IMR-90 (cell line): Measurements from ENCODE around the gene ANKRD1. TPM values are rescaled to one million over a fixed set of nuclear protein-coding genes. Genes with fewer than 3 reads are reported as not detected.

Experiments used
- ATAC-seq: fragments of 200-7000 bp; cut with Tn5 transposase; 2 replicates; pipeline ENCODE4 v1.9.1; 2020; ENCODE audit warnings: low read depth, mild to moderate bottlenecking, moderate library complexity
- BruUV-seq: library from RNA; stranded (reverse); fragments of 400-500 nt; replicated peaks from 2 replicates; lab custom pipeline; 2021; lab: Mats Ljungman, UMichigan
- CTCF ChIA-PET: fragments of 300-600 bp; formaldehyde crosslinking; extraction: SDS; loops from one replicate; lab custom pipeline; 2021; ENCODE audit warnings: antibody characterized with exemption; lab: Yijun Ruan, JAX
- POLR2A ChIA-PET: fragments of 300-600 bp; sonication (Branson Sonifier 250); formaldehyde crosslinking; loops from one replicate; lab custom pipeline; 2022; ENCODE audit warnings: antibody characterized with exemption; ENCODE audit not compliant: unreplicated experiment; lab: Charles Lee
- DNase-seq: peaks from one replicate; pipeline ENCODE4 v3.0.0; 2013
- H2AFZ ChIP-seq: replicated peaks from 2 replicates; pipeline ENCODE3; 2013; ENCODE audit warnings: low read length, mild to moderate bottlenecking; ENCODE audit not compliant: poor library complexity
- H2AK5ac ChIP-seq: 2 replicates; pipeline ENCODE4 v1.6.1; 2013; ENCODE audit warnings: low read depth, low read length, inconsistent platforms
- H2AK9ac ChIP-seq: replicated peaks from 2 replicates; pipeline ENCODE3; 2013; ENCODE audit warnings: mild to moderate bottlenecking, low read depth, low read length, moderate library complexity; ENCODE audit not compliant: poor library complexity
- H2BK120ac ChIP-seq: 2 replicates; pipeline ENCODE4 v1.6.1; 2013; ENCODE audit warnings: low read depth, low read length, inconsistent platforms
- H2BK15ac ChIP-seq: 3 replicates; pipeline ENCODE4 v1.6.1; 2013; ENCODE audit warnings: low read depth, low read length, inconsistent platforms
- H2BK20ac ChIP-seq: 2 replicates; pipeline ENCODE4 v1.6.1; 2013; ENCODE audit warnings: low read depth, mild to moderate bottlenecking, inconsistent platforms, low read length, moderate library complexity
- H2BK5ac ChIP-seq: 2 replicates; pipeline ENCODE4 v1.6.1; 2013; ENCODE audit warnings: mild to moderate bottlenecking, low read depth, low read length, inconsistent platforms; ENCODE audit not compliant: poor library complexity, severe bottlenecking
- H3K14ac ChIP-seq: replicated peaks from 2 replicates; pipeline ENCODE4 v1.6.1; 2013; ENCODE audit warnings: low read depth, low read length, inconsistent platforms
- H3K18ac ChIP-seq: 2 replicates; pipeline ENCODE4 v1.6.1; 2013; ENCODE audit warnings: low read depth, low read length, control low read depth
- H3K23ac ChIP-seq: 2 replicates; pipeline ENCODE4 v1.6.1; 2013; ENCODE audit warnings: low read depth, low read length, inconsistent platforms
- H3K27ac ChIP-seq: 2 replicates; pipeline ENCODE4 v1.5.1; 2013; ENCODE audit warnings: mild to moderate bottlenecking, control low read depth, low read length; ENCODE audit not compliant: insufficient read depth
- H3K27me3 ChIP-seq: 2 replicates; pipeline ENCODE4 v1.6.1; 2013; ENCODE audit warnings: low read length; ENCODE audit not compliant: control insufficient read depth, insufficient read depth
- H3K36me3 ChIP-seq: 2 replicates; pipeline ENCODE4 v1.6.1; 2013; ENCODE audit warnings: low read length, mixed read lengths; ENCODE audit not compliant: control insufficient read depth, insufficient read depth
- H3K4ac ChIP-seq: 2 replicates; pipeline ENCODE4 v1.6.1; 2013; ENCODE audit warnings: low read depth, low read length, inconsistent platforms
- H3K4me1 ChIP-seq: 2 replicates; pipeline ENCODE4 v1.6.1; 2013; ENCODE audit warnings: low read length, mixed read lengths; ENCODE audit not compliant: control insufficient read depth, insufficient read depth
- H3K4me2 ChIP-seq: 2 replicates; pipeline ENCODE4 v1.6.1; 2013; ENCODE audit warnings: low read depth, mild to moderate bottlenecking, control low read depth, low read length, moderate library complexity
- H3K4me3 ChIP-seq: 2 replicates; pipeline ENCODE4 v1.5.1; 2013; ENCODE audit warnings: low read depth, mild to moderate bottlenecking, control low read depth, low read length, moderate library complexity; ENCODE audit not compliant: insufficient read depth
- H3K56ac ChIP-seq: 2 replicates; pipeline ENCODE4 v1.6.1; 2013; ENCODE audit warnings: low read length, inconsistent platforms; ENCODE audit not compliant: insufficient read depth; ENCODE audit errors: extremely low read depth
- H3K79me1 ChIP-seq, 2 experiments: 2 replicates each; pipeline ENCODE4 v1.6.1; 2013; ENCODE audit warnings: low read length in 2 of 2, inconsistent platforms in 1 of 2, low read depth in 1 of 2
- H3K9ac ChIP-seq: 2 replicates; pipeline ENCODE4 v1.6.1; 2013; ENCODE audit warnings: low read depth, low read length, control low read depth
- H3K9me1 ChIP-seq: 2 replicates; pipeline ENCODE4 v1.6.1; 2013; ENCODE audit warnings: low read length, inconsistent platforms; ENCODE audit not compliant: insufficient read depth
- H3K9me3 ChIP-seq: 2 replicates; pipeline ENCODE4 v1.6.1; 2013; ENCODE audit warnings: low read length; ENCODE audit not compliant: control insufficient read depth, insufficient read depth
- H4K20me1 ChIP-seq: 2 replicates; pipeline ENCODE4 v1.6.1; 2013; ENCODE audit warnings: low read length, inconsistent platforms; ENCODE audit not compliant: insufficient read depth
- H4K5ac ChIP-seq: 2 replicates; pipeline ENCODE4 v1.6.1; 2013; ENCODE audit warnings: mild to moderate bottlenecking, low read depth, low read length, control low read depth
- H4K8ac ChIP-seq, 2 experiments: 2 replicates each; pipeline ENCODE4 v1.6.1; 2013; ENCODE audit warnings: low read depth in 2 of 2, low read length in 2 of 2, control low read depth in 1 of 2, inconsistent platforms in 1 of 2
- H4K91ac ChIP-seq: 2 replicates; pipeline ENCODE4 v1.6.1; 2013; ENCODE audit warnings: low read depth, low read length, inconsistent platforms; ENCODE audit not compliant: insufficient read depth
- BHLHE40 ChIP-seq: fragments of 150-350 bp; IDR thresholded peaks from 2 replicates; pipeline ENCODE4 v1.6.1; 2016; ENCODE audit warnings: mild to moderate bottlenecking, low read depth, low read length
- CEBPB ChIP-seq: IDR thresholded peaks from 2 replicates; pipeline ENCODE4 v1.6.1; 2012; ENCODE audit warnings: low read depth, low read length, improper control_type of control experiment
- CHD1 ChIP-seq: IDR thresholded peaks from 2 replicates; pipeline ENCODE4 v1.6.1; 2012; ENCODE audit warnings: low read depth, low read length, improper control_type of control experiment
- ELK1 ChIP-seq: fragments of 150-350 bp; IDR thresholded peaks from 2 replicates; pipeline ENCODE4 v1.6.1; 2016; ENCODE audit warnings: low read depth, mild to moderate bottlenecking, low read length, moderate library complexity, borderline replicate concordance
- FOS ChIP-seq: fragments of 150-350 bp; IDR thresholded peaks from 2 replicates; pipeline ENCODE4 v1.6.1; 2016; ENCODE audit warnings: low read depth, low read length
- MAFK ChIP-seq: IDR thresholded peaks from 2 replicates; pipeline ENCODE4 v1.6.1; 2012; ENCODE audit warnings: low read depth, low read length, improper control_type of control experiment
- MAZ ChIP-seq: IDR thresholded peaks from 2 replicates; pipeline ENCODE4 v1.6.1; 2012; ENCODE audit warnings: low read depth, mild to moderate bottlenecking, low read length, improper control_type of control experiment, moderate library complexity, borderline replicate concordance
- MXI1 ChIP-seq: IDR thresholded peaks from 2 replicates; pipeline ENCODE4 v1.6.1; 2012; ENCODE audit warnings: low read depth, mild to moderate bottlenecking, low read length, moderate library complexity, borderline replicate concordance
- NFE2L2 ChIP-seq: fragments of 150-350 bp; IDR thresholded peaks from 2 replicates; pipeline ENCODE4 v1.6.1; 2016; ENCODE audit warnings: low read depth, mild to moderate bottlenecking, low read length
- POLR2A ChIP-seq: IDR thresholded peaks from 2 replicates; pipeline ENCODE4 v1.6.1; 2012; ENCODE audit warnings: mild to moderate bottlenecking, low read depth, low read length
- RAD21 ChIP-seq: IDR thresholded peaks from 2 replicates; pipeline ENCODE4 v1.6.1; 2012; ENCODE audit warnings: low read length, improper control_type of control experiment
- RCOR1 ChIP-seq: IDR thresholded peaks from 2 replicates; pipeline ENCODE4 v1.6.1; 2012; ENCODE audit warnings: mild to moderate bottlenecking, low read length, improper control_type of control experiment; ENCODE audit not compliant: insufficient replicate concordance
- RFX5 ChIP-seq: IDR thresholded peaks from 2 replicates; pipeline ENCODE4 v1.8.0; 2012; ENCODE audit warnings: low read depth, mild to moderate bottlenecking, low read length, moderate library complexity
- WGBS, 2 experiments: methylation state at CpG; one replicate each; pipeline versions ENCODE4 v1.1.5 to v1.1.7; 2013; ENCODE audit warnings: missing lambda C conversion rate in 2 of 2; ENCODE audit not compliant: insufficient read length in 1 of 2; ENCODE audit errors: extremely low coverage in 2 of 2; 5-methylcytosine and 5-hydroxymethylcytosine counted together
- dilution Hi-C: fragments of 300-500 bp; cut with HindIII; formaldehyde crosslinking; loops from one replicate; pipeline ENCODE4 v1.14.3; 2018; ENCODE audit warnings: low sequenced_read_pairs; ENCODE audit not compliant: unreplicated experiment
- in situ Hi-C: fragments of 300-500 bp; cut with MboI; formaldehyde crosslinking; loops from 3 replicates; pipeline ENCODE4 v1.14.3; 2019; ENCODE audit warnings: low sequenced_read_pairs, inconsistent platforms, mixed read lengths
- intact Hi-C: fragments of 100-400 bp; cut with micrococcal nuclease; formaldehyde crosslinking; loops from 2 replicates; pipeline ENCODE4 v1.10.0; 2022
- polyA plus RNA-seq, 3 experiments: library from polyadenylated mRNA; depleted of rRNA; stranded (reverse); fragments of >200 nt; gene quantifications; 2 replicates each; pipeline ENCODE4 v1.2.3, GENCODE V29; 2012; ENCODE audit warnings: low replicate concordance in 1 of 3
- total RNA-seq: library from RNA; depleted of rRNA; stranded (reverse); fragments of >200 nt; gene quantifications from 2 replicates; pipeline ENCODE4 v1.2.3, GENCODE V29; 2012
- TF ChIP-seq, protein P1 (sequence below): fragments of 150-350 bp; IDR thresholded peaks from 2 replicates; pipeline ENCODE4 v1.6.1; 2017; ENCODE audit warnings: mild to moderate bottlenecking, antibody characterized with exemption, low read length, low read depth

The ANKRD1 gene
- total and polyA plus RNA-seq, 2 of the 4 experiments (the other 2 are of a cell fraction): 7.4 to 10.8 TPM

DNA sequence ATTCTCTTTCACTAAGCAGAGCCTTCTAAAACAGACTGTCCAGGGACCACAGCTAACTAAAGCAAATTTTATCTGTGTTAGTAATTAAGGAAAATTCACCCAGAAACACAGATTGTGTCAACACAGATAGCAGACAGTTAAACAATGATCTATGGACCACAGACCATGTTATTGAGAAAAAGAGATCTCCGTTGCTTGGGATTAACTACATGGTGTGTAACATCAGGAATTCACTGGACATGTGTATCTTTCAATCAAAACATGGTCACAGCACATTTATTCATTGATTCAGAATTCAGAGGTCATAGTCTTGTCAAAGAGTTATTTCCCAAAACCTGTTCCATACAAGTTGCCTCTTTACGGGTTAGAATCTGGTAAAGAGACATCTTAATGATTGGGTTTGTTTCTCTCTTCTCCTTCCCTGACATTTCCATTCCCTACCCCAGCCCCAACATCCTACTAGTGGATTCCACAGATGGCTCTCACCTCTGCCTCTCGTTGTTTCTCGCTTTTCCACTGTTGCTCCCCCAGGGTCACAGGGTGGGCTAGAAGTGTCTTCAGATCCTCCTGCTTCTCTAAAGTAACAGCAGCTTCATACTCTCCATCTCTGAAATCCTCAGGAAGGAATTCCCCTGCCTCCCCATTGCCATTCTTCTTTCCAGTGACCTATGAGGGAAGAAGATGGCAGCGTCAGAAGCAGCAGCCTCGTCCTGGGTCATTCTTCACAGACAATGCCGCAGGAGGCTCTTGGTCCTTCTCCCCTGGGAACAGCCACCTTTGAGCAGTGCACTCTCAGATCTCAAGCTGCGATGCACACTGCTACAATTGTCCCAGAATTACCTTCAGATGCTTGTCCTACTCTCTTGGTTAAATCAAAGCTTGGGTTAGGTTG lies 958 bp downstream of the ANKRD1 start (continued):
- no peak for TF ChIP-seq POLR2A
- no peak for TF ChIP-seq NFE2L2
- TF ChIP-seq MAZ: no peak
- TF ChIP-seq RCOR1: no peak

DNA sequence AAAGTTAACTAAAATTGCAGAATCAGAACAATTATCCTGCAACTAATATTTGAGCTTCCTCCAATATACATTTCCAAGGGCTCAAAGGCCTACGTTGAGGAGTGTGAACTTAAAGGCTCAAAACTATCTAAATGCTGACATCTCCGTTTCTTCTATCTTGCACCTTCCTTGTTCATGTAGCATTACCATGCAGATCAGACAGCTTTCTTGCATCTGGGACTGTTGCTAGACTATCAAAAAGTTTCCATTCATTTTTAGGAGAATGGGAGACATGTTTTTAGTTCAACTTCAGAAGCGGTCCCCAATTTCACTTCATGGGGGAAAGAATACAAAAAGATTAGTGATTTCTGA lies 2.9 kb downstream of the ANKRD1 start:
- Histone ChIP-seq H3K9ac (no peak overlapping the region), H2BK15ac (peak overlapping the region; percentile 79; the same call in 2 of the 3 replicates), H2BK20ac (0 out of 2 replicates have a peak overlapping the region, but pooled peaks have one; percentile 60), H4K5ac (no peak overlapping the region), H2AK9ac (no peak overlapping the region), H3K4me3 (no peak overlapping the region), H3K27ac (no peak overlapping the region), H2BK120ac (peak overlapping the region; percentile 70), H3K14ac (no peak overlapping the region; the same call in 1 of the 2 replicates), H4K8ac (peak overlapping the region in 1 of 2 experiments; percentile 39; a peak in 1 of 4 replicates), H3K4me1 (peaks cover 7% of the 10 kb centered on the region), H2AFZ (no peak overlapping the region), H2BK5ac (peak overlapping the region; percentile 34), H4K20me1 (no peaks in the 10 kb centered on the region), H3K9me1 (0 out of 2 replicates have a peak, but pooled peaks cover 4% of the 10 kb centered on the region), H3K36me3 (no peaks in the 10 kb centered on the region; the same call in 1 of the 2 replicates), H3K27me3 (no peaks in the 10 kb centered on the region), H3K56ac (no peak overlapping the region), H3K4ac (peak overlapping the region; percentile 13; the same call in 1 of the 2 replicates), H3K18ac (no peak overlapping the region), H4K91ac (peak overlapping the region; percentile 79; the same call in 1 of the 2 replicates), H3K4me2 (no peak overlapping the region), H3K9me3 (no peaks in the 10 kb centered on the region), H3K23ac (no peak overlapping the region), H3K79me1 (0 out of 4 replicates have a peak, but pooled peaks cover 0 to 5% of the 10 kb centered on the region in 2 experiments), H2AK5ac (no peak overlapping the region)
- dilution Hi-C loops (no loop called here), intact Hi-C loops (loop anchor here (10.0 kb wide), 1 partner anchor 247 kb away; no protein-coding TSS in a partner anchor), in situ Hi-C loops (loop anchor here (25.0 kb wide), 1 partner anchor 994 kb away; the partner anchor contains the start of genes BTAF1 and FGFBP3)
- ATAC-seq (no peak), DNase-seq (no peak)
- WGBS, 2 experiments: no CpG with 5 or more reads among the region's 3 CpGs
- no TSS peak for BruUV-seq
- POLR2A ChIA-PET: no interaction called here
- CTCF ChIA-PET: interaction anchor here (0.6 to 1.9 kb wide), 5 partner anchors 12 to 339 kb away, joined by 3 to 6 read pairs (median 3); no protein-coding TSS in a partner anchor
- TF ChIP-seq, protein P1, sequence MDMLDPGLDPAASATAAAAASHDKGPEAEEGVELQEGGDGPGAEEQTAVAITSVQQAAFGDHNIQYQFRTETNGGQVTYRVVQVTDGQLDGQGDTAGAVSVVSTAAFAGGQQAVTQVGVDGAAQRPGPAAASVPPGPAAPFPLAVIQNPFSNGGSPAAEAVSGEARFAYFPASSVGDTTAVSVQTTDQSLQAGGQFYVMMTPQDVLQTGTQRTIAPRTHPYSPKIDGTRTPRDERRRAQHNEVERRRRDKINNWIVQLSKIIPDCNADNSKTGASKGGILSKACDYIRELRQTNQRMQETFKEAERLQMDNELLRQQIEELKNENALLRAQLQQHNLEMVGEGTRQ: no peak
- TF ChIP-seq MAFK (no peak), MXI1 (no peak), MAZ (no peak), RFX5 (no peak), ELK1 (no peak), POLR2A (no peak), CHD1 (no peak), RAD21 (no peak), NFE2L2 (no peak), CEBPB (no peak), RCOR1 (no peak), FOS (no peak), BHLHE40 (no peak)
